HL-60/S4 treated with phorbol 12-myristate 13-acetate at 8.2 ng/mL for 4 days and 3 days (cell line): ENCODE measurements around the gene NDUFA11.
"Not testable (repeated sequence)": the region's sequence is repeated elsewhere in the genome, so short reads cannot be mapped to it uniquely, and the experiment has no call there.

Experiments used
- in situ Hi-C: fragments of 300-500 bp; cut with MboI; formaldehyde crosslinking; loops from 2 replicates; pipeline ENCODE4 v1.15.0; 2022; ENCODE audit warnings: low sequenced_read_pairs

NDUFA11 gene

DNA sequence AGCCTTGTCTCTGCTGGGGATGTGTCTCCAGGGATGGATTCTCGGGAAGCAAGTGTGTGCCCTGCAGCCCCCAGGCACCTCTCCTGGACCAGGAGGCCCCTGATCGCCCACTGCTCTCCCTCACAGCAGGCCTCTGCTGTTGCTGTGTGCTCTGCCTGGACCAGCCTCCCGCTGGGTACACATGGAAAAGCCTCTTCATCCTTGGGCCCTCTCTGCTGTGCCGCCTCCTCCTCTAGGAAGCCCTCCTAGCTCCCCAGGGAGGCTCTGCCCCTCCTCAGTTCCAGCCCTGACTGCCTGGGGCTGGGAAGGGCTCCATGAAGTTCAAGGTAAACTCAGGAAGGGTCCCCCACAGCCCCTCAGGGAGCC lies 12.0 kb downstream of the NDUFA11 start:
- in situ Hi-C loops: no loop called here

DNA sequence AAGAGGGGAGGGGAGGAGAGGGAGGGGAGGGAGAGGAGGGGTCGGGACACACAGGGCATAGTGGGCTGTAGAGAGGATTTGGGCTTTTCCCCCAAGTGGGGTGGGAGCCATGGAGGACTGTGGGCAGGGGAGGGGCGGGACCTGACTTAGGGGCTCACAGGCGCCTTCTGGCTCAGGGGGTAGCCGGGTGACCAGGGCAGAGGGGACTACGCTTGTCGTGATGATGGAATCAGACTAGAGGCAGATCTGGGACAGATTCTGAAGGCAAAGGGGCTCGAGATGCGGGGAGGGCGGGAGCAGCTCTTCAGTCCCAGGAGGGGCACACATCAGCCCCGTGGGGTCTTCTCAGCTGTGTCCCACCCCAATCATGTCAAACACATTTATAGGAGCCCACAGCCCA lies 13.5 kb downstream of the NDUFA11 start:
- in situ Hi-C loops: no loop called here

DNA sequence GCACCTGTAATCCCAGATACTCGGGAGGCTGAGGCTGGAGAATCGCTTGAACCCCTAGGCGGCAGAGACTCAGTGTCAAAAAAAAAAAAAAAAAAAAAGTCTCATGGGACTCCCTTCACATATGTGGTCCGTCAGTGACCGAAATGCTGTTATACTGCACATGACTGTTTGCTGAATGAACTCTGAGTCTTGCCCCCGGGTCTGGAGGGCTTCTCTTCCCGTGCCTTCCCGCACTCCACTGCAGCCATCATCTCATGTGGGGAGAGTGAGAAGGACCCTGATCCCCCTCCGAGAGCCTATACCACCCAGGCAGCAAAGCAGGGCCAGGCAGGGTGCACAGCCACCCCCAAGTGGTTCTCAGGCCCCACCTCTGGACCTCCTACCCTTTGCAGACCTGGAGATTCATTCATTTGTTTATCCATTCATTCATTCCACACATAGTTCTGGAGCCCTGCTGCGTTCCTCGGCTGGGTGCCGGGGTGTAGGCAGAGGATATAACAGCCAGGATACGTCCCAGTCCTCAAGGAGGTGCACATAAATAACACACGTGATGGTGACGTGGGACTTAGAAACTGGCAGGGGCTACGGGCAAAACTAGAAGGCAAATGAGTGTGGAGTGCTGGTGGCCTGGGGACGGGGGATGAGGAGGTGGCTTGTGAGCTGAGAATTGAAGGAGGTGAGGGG lies 14.2 kb downstream of the NDUFA11 start:
- in situ Hi-C loops: no loop called here

DNA sequence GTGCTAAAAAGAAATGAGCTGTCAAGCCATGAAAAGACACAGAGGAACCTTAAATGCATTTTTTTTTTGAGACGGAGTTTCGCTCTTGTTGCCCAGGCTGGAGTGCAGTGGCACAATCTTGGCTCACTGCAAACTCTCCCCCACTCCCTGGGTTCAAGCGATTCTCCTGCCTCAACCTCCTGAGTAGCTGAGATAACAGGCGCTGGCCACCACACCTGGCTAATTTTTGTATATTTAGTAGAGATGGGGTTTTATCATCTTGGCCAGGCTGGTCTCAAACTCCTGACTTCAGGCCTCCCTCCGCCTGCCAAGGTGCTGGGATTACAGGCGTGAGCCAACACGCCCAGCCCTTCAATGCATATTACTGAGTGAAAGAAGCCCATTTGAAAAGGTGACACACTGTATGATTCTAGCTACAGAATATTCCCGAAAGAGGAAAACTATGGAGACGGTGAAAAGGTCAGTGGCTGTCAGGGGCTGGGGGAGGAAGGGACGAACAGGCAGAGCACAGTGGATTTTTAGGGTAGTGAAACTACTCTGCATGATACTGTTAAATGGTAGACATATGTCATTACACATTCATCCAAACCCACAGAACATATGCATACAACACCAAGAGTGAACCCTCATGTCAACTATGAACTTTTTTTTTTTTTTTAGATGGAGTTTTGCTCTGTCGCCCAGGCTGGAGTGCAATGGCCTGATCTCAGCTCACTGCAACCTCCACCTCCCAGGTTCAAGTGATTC lies 19.4 kb downstream of the NDUFA11 start:
- in situ Hi-C loops: not testable (repeated sequence)

DNA sequence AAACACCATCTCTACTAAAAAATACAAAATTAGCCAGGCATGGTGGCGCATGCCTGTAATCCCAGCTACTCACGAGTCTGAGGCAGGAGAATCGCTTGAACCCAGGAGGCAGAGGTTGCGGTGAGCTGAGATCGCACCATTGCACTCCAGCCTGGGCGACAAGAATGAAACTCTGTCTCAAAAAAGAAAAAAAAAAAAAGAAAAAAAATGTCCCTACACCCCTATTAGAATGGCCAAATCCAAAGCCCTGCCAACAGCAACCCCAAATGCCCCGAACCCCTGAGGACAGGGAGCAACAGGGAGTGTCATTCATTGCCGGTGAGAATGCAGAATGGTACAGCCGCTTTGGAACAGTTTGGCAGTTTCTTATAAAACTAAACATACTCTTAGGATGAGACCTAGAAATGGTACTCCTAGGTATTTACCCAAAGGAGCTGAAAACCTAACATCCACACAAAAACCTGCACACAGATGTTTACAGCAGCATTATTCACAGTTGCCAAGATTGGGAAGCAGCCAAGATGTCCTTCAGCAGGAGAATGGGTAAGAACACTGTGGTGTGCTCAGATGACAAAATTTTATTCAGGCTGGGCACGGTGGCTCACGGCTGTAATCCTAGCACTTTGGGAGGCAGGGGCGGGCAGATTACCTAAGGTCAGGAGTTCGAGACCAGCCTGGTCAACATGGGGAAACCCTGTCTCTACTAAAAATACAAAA lies 20.3 kb downstream of the NDUFA11 start:
- in situ Hi-C loops: not testable (repeated sequence)

DNA sequence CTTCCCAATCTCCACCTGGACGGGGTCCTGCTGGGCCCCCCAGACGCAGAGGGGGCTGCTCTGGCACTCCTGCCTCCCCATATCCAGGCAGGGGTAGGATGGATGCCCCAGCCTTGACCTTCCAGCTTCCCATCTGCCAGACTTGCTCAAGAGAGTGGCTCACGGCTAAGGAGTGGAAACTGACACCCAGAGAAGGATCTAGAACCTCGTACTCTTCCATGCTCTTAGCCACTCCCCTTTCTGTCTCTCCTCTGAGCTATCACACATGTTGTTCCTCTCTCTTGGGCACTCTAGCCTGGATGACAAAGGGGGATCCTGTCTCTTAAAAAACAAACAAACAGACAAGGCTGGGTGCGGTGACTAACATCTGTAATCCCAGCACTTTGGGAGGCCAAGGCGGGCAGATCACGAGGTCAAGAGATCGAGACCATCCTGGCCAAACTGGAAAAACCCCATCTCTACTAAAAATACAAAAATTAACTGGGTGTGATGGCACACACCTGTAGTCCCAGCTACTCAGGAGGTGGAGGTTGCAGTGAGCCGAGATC lies 21.1 kb downstream of the NDUFA11 start:
- in situ Hi-C loops: no loop called here

DNA sequence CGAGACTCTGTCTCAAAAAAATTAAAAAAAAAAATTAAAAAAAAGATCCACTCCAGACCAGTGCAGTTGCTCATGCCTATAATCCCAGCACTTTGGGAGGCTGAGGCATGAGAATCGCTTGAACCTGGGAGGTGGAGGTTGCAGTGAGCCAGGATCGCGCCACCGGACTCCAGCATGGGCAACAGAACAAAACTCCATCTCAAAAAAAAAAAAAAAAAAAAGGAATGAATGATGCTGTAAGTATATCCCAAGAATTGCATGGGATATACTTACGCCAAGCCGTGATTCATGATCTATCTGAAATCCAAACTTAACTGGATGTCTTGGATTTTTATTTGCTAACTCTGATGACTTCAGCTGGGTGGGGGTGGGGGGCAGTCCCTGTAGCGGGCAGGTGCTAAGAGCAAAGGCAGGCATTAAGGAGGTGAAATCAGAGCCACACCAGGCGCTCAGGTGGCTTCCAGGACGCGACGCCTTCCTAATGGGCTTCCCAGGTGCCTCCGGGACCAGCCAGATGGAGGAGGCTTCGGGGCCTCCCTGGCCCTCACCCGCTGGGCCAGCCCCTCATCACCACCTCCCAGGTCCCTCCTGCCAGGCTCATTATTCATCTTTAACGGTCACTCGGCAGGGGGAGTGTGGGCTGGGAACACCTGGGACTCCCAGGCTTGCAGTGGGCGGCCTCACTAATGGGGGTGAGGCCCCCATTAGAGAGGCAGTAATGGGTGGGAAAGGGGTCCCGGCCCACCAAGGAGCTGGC lies 21.9 kb downstream of the NDUFA11 start:
- in situ Hi-C loops: no loop called here

DNA sequence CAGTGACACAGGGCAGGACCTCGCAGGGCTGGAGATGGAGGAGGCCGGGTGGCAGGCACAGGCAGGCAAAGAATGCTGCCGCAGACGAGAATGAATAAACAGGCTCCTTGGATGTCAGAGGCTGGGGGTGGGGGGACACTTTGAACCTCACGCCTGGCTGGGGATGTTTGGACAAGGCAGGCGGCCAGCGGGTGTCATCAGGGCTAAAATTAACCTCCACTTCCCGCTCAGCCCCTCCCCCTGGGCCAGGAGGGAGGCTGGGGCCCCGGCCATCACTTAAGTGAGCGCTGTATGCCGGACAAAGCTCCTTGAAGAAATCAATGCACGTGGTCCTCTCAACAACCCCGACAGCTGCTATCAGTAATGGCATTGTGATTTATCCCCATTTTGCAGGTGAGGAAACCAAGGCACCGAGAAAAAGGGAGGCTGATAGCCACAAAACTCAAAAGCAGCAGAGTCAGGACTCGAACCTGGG lies 22.9 kb downstream of the NDUFA11 start:
- in situ Hi-C loops: no loop called here

DNA sequence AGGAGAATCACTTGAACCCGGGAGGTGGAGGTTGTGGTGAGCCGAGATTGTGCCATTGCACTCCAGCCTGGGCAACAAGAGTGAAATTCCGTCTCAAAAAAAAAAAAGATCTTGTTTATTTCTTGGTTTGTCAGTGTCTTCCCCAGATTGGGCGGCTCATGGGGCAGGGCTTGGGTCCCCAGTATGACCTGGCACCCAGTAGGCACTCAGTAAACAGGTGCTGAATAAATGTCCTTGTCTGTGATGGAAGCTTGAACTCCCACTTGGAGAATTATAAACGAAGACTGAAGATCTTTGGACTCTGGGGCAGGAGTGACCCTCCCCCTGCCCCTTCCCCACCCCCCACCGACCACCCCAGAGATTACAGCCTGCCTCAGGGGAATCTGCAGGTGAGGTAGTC lies 23.4 kb downstream of the NDUFA11 start:
- in situ Hi-C loops: no loop called here

DNA sequence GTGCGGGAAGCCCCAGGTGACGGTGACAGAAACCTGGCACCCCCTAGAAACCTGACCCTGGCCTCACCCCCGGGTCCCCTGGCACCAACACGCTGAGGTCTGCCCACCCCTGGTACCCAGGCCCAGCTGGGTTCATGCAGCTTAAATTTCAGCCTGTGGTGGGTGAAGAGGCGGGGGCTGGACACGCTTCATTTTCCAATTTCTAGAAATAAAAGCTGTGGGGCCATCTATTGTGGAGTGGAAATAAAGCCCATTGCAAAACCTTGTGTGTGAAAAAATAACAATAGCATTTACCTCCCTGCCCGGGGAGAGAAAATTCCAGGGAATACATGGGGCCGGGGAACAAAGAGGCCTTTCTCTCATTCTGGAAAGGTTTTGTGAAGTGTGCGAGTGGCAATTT lies 25.7 kb downstream of the NDUFA11 start:
- in situ Hi-C loops: no loop called here

DNA sequence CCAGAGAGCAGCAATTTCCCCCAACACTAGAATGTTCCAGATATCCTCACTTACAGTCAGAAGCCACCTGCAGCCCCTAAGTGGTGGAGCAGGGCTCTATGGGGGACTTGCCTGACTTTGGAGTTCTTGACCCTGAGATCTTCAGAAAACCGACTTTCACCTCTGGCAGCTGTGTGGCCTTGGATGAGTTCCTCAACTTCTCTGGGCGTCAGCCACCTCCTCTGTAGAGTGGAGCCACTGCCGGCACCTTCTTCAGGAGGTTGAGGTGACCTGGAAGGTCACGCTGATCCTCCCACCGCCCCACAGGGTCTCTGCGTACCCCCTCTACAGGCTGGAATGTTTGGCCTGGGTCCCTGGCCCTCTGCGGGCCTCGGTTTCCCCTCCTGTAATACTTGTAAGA lies 26.2 kb downstream of the NDUFA11 start:
- in situ Hi-C loops: no loop called here

DNA sequence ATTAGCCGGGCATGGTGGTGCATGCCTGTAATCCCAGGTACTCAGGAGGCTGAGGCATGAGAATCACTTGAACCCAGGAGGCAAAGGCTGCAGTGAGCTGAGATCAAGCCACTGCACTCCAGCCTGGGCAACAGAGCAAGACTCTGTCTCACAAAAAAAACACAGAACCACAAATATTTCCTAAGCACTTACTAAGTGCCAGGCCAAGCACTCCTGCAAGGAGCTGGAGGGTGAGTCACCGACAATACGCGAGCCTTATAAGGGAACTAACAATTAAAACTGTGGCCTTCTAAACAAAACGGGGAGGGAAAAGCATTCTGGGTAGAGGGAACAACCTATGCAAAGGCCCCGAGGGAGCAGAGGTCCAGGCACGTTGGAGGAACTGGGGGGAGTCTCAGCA lies 29.1 kb downstream of the NDUFA11 start:
- in situ Hi-C loops: not testable (repeated sequence)

DNA sequence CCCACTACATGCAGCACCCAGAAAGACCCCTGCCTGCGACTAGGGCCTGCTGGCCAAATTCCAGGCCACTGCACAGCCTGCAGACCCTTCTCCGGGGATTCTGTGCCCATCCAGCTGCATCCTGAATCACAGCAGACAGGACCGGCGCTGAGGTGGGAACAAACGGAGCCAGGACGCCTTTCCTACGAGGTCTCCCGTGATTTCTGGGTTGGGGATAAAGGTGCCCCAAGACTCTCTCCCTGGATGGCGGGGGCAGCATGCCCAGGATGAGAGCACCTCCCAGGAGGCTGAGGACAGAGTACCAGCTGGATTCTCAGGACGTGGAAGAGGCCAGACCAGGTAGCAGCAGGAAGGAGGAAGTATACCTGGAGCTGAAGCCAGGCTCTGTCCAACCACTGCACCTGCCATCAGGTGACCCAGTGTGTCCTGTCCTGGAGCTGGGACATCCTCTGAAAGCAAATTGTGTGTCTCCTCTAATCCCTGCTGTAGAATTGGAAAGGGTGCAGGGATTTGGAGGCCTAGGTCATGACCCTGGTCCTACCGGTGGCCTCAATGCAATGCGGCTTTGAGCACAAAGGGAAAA lies 29.9 kb downstream of the NDUFA11 start:
- in situ Hi-C loops: no loop called here

DNA sequence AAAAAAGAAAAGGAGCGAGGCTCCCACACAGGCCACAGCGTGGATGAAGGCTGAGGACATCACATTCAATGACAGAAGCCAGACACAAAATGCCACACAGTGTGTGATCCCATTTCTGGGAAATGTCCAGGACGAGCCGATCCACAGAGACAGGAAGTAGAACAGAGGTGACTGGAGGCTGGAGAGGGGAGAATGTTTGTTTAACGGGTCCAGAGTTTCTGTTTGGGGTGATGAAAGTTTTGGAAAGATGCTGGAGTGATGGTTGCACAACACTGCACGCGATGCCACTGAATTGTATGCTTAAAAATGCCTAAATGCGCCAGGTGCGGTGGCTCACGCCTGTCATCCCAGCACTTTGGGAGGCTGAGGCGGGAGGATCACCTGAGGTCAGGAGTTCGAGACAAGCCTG lies 32.6 kb downstream of the NDUFA11 start:
- in situ Hi-C loops: no loop called here

DNA sequence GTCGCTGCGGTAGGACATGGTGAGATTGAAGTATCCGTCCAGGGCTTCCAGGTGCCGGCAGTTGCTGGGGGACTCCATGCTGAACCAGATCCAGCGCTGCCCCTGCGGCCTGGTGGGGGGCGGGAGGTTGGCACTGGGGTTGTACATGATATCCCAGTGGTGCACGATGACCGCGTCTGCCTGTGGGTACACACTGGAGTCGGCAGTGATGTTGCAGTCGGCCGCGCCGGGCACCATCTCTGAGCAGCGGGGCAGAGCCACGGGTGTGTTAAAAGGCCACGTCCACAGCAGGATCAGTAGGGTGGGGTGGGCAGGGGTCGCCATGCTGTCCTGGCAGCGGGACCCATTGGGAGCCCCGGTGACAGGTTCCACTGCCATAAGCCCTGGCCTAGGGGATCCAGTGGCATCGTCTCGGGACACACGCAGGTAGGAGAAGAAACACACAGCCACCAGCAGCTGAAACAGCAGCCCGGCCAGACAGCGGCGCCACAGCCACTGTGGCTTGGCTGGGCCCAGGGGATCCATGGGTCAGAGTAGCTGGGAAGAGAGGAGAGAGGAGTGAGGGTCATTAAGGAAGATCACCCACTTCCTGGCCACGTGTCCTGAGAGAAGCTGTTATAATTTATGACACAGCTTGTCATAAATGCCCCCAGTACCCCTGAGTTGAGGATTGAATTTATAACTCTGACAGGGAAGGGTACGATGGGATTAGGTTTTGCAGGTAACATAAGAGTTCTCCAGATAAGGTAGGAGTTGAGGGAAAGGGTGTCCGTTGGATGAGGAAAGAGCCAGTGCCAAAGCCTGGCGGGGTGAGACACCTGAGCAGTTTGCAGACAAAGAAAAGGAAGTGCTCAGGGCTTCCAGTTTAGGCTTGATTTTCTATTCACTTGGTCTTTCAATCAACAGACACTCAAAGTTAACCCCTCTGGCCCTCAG lies 36.1 kb downstream of the NDUFA11 start:
- in situ Hi-C loops: no loop called here

DNA sequence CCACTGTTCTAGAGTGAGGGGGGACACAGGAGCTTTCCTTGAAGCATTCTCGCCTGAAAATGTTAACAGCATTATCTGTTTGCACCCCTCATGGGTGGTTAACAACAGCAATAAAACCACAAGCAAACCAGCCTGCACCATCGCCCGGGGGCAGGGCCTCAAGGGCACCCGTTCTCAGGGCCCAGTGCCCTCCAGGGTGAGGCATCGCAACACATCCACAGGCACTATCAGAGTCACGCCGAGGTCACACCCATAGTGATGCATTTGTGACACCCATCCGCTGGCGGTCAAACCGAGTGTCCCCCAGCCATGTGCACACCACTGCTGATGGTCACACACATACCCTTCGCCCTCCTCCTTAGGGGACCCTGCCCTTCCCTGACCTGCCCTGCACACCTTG lies 37.8 kb downstream of the NDUFA11 start:
- in situ Hi-C loops: no loop called here

DNA sequence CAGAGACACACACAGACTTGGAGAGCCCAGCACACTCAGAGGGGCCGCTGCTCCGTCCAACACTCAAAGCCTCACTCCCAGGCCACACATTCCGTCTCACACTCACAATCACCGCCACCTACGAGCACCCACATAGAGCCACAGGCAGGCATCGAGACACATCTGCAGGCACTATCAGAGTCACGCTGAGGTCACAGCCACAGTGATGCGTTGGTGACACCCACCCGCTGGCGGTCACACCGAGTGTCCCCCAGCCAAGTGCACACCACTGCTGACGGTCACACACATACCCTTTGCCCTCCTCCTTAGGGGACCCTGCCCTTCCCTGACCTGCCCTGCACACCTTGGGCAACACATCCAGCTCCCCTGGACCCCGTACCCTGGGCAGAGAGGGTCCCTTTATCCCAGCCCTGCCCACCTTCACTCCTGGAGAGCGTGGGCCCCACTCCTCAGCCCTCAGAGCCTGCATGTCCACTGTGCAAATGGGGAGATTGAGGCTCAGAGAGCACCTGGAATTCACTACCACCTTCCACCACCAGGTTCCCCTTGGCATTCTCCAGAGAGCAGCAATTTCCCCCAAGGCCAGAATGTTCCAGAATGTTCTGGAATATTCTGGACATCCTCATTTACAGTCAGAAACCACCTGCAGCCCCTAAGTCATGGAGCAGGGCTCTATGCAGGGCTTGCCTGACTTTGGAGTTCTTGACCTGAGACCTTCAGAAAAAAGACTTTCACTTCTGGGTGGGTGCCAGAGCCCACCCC lies 38.7 kb downstream of the NDUFA11 start:
- in situ Hi-C loops: no loop called here

DNA sequence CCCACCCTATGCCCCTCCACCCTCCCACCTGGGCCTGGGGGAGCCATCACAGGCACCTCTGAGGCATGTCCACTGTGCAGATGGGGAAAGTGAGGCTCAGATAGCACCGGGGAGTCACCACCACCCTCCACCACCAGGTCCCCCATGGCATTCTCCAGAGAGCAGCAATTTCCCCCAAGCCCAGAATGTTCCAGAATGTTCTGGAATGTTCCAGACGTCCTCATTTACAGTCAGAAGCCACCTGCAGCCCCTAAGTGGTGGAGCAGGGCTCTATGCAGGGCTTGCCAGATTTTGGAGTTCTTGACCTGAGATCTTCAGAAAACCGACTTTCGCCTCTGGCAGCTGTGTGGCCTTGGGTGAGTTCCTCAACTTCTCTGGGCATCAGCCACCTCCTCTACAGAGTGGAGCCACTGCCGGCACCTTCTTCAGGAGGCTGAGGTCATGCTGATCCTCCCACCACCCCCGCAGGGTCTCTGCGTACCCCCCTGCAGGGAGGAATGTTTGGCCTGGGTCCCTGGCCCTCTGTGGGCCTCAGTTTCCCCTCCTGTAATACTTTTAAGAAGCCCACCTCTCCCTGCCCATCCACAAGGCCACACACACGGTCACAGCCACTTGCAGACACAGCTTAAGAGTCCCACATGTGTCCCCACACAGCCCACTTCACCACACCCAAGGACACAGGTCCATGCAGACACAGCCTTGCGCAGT lies 39.4 kb downstream of the NDUFA11 start:
- in situ Hi-C loops: no loop called here
